ENCODE results near the gene SSR1. TPM values are rescaled to one million over a fixed set of nuclear protein-coding genes. Genes with fewer than 3 reads are reported as not detected.

The SSR1 gene
- total RNA-seq, 1 donor from 2014 or later, result 115 TPM

DNA sequence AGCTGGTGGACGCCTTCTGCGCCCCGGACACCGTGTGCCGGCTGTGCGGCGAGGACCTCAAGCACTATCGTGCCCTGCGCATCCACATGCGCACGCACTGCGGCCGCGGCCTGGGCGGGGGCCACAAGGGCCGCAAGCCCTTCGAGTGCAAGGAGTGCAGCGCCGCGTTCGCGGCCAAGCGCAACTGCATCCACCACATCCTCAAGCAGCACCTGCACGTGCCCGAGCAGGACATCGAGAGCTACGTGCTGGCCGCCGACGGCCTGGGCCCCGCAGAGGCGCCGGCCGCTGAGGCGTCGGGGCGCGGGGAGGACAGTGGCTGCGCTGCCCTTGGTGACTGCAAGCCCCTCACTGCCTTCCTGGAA lies 82.7 kb downstream of the SSR1 start:
- H3K36me3 ChIP-seq (ENCODE audit: control insufficient read depth, insufficient read depth, low read length), result peaks cover 4% of the 10 kb centered on the region
- DNase-seq (ENCODE audit: low read depth), result no peak
- H3K4me3 ChIP-seq (ENCODE audit: low read depth, low read length), result no peak overlapping the region
- TF ChIP-seq, protein P1, sequence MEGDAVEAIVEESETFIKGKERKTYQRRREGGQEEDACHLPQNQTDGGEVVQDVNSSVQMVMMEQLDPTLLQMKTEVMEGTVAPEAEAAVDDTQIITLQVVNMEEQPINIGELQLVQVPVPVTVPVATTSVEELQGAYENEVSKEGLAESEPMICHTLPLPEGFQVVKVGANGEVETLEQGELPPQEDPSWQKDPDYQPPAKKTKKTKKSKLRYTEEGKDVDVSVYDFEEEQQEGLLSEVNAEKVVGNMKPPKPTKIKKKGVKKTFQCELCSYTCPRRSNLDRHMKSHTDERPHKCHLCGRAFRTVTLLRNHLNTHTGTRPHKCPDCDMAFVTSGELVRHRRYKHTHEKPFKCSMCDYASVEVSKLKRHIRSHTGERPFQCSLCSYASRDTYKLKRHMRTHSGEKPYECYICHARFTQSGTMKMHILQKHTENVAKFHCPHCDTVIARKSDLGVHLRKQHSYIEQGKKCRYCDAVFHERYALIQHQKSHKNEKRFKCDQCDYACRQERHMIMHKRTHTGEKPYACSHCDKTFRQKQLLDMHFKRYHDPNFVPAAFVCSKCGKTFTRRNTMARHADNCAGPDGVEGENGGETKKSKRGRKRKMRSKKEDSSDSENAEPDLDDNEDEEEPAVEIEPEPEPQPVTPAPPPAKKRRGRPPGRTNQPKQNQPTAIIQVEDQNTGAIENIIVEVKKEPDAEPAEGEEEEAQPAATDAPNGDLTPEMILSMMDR (IDR thresholded peaks at IDR 0.05; ENCODE audit: insufficient read depth, low read length, poor library complexity, severe bottlenecking), result no peak
- H3K27me3 ChIP-seq (ENCODE audit: control insufficient read depth, insufficient read depth, low read length), result no peaks in the 10 kb centered on the region

DNA sequence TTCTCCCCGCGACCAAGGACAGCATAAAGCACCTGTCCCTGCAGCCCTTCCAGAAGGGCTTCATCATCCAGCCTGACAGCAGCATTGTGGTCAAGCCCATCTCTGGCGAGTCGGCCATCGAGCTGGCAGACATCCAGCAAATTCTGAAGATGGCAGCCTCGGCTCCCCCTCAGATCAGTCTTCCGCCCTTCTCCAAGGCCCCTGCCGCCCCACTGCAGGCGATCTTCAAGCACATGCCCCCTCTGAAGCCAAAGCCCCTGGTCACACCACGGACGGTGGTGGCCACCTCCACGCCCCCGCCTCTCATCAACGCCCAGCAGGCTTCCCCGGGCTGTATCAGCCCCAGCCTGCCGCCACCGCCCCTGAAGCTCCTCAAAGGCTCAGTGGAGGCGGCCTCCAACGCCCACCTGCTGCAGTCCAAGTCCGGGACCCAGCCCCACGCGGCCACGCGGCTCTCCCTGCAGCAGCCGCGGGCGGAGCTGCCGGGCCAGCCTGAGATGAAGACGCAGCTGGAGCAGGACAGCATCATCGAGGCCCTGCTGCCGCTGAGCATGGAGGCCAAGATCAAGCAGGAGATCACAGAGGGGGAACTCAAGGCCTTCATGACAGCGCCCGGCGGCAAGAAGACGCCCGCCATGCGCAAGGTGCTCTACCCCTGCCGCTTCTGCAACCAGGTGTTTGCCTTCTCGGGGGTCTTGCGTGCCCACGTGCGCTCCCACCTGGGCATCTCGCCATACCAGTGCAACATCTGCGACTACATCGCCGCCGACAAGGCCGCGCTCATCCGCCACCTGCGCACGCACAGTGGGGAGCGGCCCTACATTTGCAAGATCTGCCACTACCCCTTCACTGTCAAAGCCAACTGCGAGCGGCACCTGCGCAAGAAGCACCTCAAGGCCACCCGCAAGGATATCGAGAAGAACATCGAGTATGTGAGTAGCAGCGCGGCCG lies 83.3 kb downstream of the SSR1 start:
- TF ChIP-seq, protein P1 (IDR thresholded peaks at IDR 0.05; ENCODE audit: insufficient read depth, low read length, poor library complexity, severe bottlenecking), result no peak
- Histone ChIP-seq H3K36me3 (ENCODE audit: control insufficient read depth, insufficient read depth, low read length) (peaks cover 3% of the 10 kb centered on the region), H3K27me3 (ENCODE audit: control insufficient read depth, insufficient read depth, low read length) (no peaks in the 10 kb centered on the region), H3K4me3 (ENCODE audit: low read depth, low read length) (no peak overlapping the region)
- no peak for DNase-seq (ENCODE audit: low read depth)

- H3K4me3 ChIP-seq (ENCODE audit: low read depth, low read length), result no peak overlapping the region
- peaks cover 3% of the 10 kb centered on the region for H3K36me3 ChIP-seq (ENCODE audit: control insufficient read depth, insufficient read depth, low read length)
- no peaks in the 10 kb centered on the region for H3K27me3 ChIP-seq (ENCODE audit: control insufficient read depth, insufficient read depth, low read length)
- no peak for DNase-seq (ENCODE audit: low read depth)
- TF ChIP-seq, protein P1 (IDR thresholded peaks at IDR 0.05; ENCODE audit: insufficient read depth, low read length, poor library complexity, severe bottlenecking), result no peak
Observed at GRCh38 chr6:7228662-7229375, 84.2 kb downstream of the SSR1 start.

- Histone ChIP-seq H3K36me3 (ENCODE audit: control insufficient read depth, insufficient read depth, low read length) (peaks cover 2% of the 10 kb centered on the region), H3K27me3 (ENCODE audit: control insufficient read depth, insufficient read depth, low read length) (no peaks in the 10 kb centered on the region), H3K4me3 (ENCODE audit: low read depth, low read length) (no peak overlapping the region)
- no peak for DNase-seq (ENCODE audit: low read depth)
- TF ChIP-seq, protein P1 (IDR thresholded peaks at IDR 0.05; ENCODE audit: insufficient read depth, low read length, poor library complexity, severe bottlenecking), result no peak
Observed at GRCh38 chr6:7224731-7225130, 88.3 kb downstream of the SSR1 start.

DNA sequence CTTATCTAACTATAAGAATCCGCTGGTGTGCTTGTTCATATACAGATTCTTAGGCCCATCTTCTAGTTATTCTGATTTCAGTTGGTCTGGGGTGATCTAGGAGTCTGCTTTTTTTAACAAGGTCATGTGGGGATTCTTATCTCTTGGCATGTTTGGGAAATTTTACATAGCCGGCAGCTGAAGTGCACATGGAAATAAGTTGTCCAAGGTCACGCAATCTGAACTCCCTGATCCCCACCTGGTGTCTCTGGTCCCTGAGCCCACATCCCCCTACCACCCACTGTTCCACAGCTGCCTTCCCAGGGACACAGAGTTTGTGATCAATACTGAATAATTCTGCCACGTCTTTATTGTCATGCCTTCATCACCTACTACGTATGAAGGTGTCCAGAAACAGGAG lies 90.8 kb downstream of the SSR1 start:
- TF ChIP-seq, protein P1 (IDR thresholded peaks at IDR 0.05; ENCODE audit: insufficient read depth, low read length, poor library complexity, severe bottlenecking), result no peak
- Histone ChIP-seq H3K27me3 (ENCODE audit: control insufficient read depth, insufficient read depth, low read length) (no peaks in the 10 kb centered on the region), H3K36me3 (ENCODE audit: control insufficient read depth, insufficient read depth, low read length) (no peaks in the 10 kb centered on the region), H3K4me3 (ENCODE audit: low read depth, low read length) (no peak overlapping the region)
- DNase-seq (ENCODE audit: low read depth), result no peak

Data from kidney epithelial cell (primary cell).